Measurements from ENCODE around the gene AMPD2. TPM values are rescaled to one million over a fixed set of nuclear protein-coding genes. Genes with fewer than 3 reads are reported as not detected.

The AMPD2 gene
- total RNA-seq, 4 donors from 2014 or later, result 21.3 to 59.7 (median 39.0) TPM

- Histone ChIP-seq H3K4me3 (no peak overlapping the region), H3K27ac (peak overlapping the region in 1 of 4 donors; percentile 3), H3K9me3 (no peaks in the 10 kb centered on the region), H3K27me3 (no peaks in the 10 kb centered on the region), H3K36me3 (no peaks in the 10 kb centered on the region), H3K4me1 (peaks cover 3 to 26% (median 12%) of the 10 kb centered on the region in 4 donors)
- 47 to 69% methylated on average over 3 to 6 of the region's 6 CpGs for WGBS, 2 donors (ENCODE audit: low coverage in 1 of 2)
- in situ Hi-C loops (cut with MboI; ENCODE audit: low pct_ligation_motif_present in 1 of 4, low pct_unique_long_range_greater_than_20kb in 1 of 4, low sequenced_read_pairs in 3 of 4), result loop anchor here in 2 of 4 donors (5.0 to 10.0 kb wide), 2 partner anchors 92 to 351 kb away; partner anchors contain the start of gene AHCYL1 (in 1 of the 2)
- intact Hi-C loops (cut with DNase I; ENCODE audit: low total_unique reads), result no loop called here
- TF ChIP-seq POLR2AphosphoS5 (IDR thresholded peaks at IDR 0.05), result no peak
- TF ChIP-seq CTCF (IDR thresholded peaks at IDR 0.05), result no peak
- TF ChIP-seq POLR2A (IDR thresholded peaks at IDR 0.05), result no peak
- no peak for TF ChIP-seq EP300 (IDR thresholded peaks at IDR 0.05; ENCODE audit: low read depth)
- DNase-seq, result no peak
These were observed 14.7 kb downstream of the AMPD2 start for GRCh38 chr1:109634292-109634691.

DNA sequence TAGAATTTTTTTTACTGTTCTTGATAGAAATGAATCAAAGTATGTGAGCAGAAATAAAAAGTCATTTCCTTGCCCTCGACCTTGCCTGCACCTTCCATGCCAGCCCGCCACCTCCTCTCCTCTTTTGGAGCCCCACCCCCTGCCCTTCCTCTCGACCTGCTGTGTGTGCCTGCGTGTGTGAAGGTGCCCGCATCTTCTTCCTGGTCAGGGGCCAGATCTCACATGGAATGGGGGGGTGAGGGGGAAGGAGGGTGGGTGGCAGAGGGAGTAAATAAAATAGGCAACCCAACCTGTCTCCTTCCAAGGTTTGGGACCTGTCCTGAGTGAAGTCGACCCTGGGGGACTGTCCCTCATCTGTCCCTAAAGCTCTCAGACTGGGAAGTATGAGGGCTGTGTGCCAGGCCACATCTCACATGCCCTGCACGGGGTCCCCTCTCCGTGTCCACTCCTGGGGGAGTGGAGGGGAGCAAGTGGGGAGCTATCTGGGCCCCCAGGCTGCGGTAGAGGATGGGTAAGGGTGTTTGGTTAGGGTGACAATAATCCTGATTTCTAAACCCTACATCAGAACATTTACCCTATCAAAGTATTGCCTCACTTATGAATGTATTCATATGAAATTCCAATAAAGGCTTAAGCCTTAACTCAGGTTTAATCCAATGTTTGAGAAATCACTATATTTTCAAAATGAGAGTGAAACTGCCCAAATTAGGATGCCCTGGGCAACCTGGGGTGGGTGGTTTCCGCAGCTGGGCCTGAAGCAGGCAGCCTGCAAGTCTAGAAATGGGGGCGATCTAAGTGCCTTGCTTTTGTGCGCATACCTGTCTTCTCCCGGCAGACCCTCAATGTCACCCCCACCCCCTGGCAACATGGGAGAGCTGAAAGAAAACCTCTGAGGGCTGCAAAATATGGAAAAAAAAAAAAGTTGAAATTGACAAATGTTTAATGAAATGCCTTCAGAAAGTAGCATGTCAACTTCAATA, 15.4 kb downstream of the AMPD2 start:
- Histone ChIP-seq H3K9me3 (no peaks in the 10 kb centered on the region), H3K27ac (peak overlapping the region in 2 of 4 donors; percentile 3 to 39), H3K4me3 (no peak overlapping the region), H3K36me3 (no peaks in the 10 kb centered on the region), H3K4me1 (peaks cover 3 to 26% (median 12%) of the 10 kb centered on the region in 4 donors), H3K27me3 (no peaks in the 10 kb centered on the region)
- in situ Hi-C loops (cut with MboI; ENCODE audit: low pct_ligation_motif_present in 1 of 4, low pct_unique_long_range_greater_than_20kb in 1 of 4, low sequenced_read_pairs in 3 of 4) (loop anchor here in 2 of 4 donors (5.0 to 10.0 kb wide), 2 partner anchors 93 to 350 kb away; partner anchors contain the start of gene AHCYL1 (in 1 of the 2)), intact Hi-C loops (cut with DNase I; ENCODE audit: low total_unique reads) (no loop called here)
- TF ChIP-seq POLR2AphosphoS5 (IDR thresholded peaks at IDR 0.05) (no peak), CTCF (IDR thresholded peaks at IDR 0.05) (no peak), EP300 (IDR thresholded peaks at IDR 0.05; ENCODE audit: low read depth) (no peak), POLR2A (IDR thresholded peaks at IDR 0.05) (no peak)
- WGBS, 2 donors (ENCODE audit: low coverage in 1 of 2), result 47 to 69% methylated on average over 9 to 13 of the region's 13 CpGs
- no peak for DNase-seq

- Histone ChIP-seq H3K27ac (no peak overlapping the region), H3K36me3 (no peaks in the 10 kb centered on the region), H3K27me3 (no peaks in the 10 kb centered on the region), H3K4me1 (peaks cover 3 to 26% (median 12%) of the 10 kb centered on the region in 4 donors), H3K4me3 (no peak overlapping the region), H3K9me3 (no peaks in the 10 kb centered on the region)
- 80 to 85% methylated on average over 2 of the region's 2 CpGs for WGBS, 2 donors (ENCODE audit: low coverage in 1 of 2)
- TF ChIP-seq POLR2A (IDR thresholded peaks at IDR 0.05), result no peak
- TF ChIP-seq EP300 (IDR thresholded peaks at IDR 0.05; ENCODE audit: low read depth), result no peak
- no peak for TF ChIP-seq POLR2AphosphoS5 (IDR thresholded peaks at IDR 0.05)
- TF ChIP-seq CTCF (IDR thresholded peaks at IDR 0.05), result no peak
- intact Hi-C loops (cut with DNase I; ENCODE audit: low total_unique reads) (no loop called here), in situ Hi-C loops (cut with MboI; ENCODE audit: low pct_ligation_motif_present in 1 of 4, low pct_unique_long_range_greater_than_20kb in 1 of 4, low sequenced_read_pairs in 3 of 4) (loop anchor here in 1 of 4 donors (10.0 kb wide), 1 partner anchor 349 kb away; the partner anchor contains the start of gene AHCYL1)
- no peak for DNase-seq
These were observed 16.2 kb downstream of the AMPD2 start for GRCh38 chr1:109635862-109636200.

DNA sequence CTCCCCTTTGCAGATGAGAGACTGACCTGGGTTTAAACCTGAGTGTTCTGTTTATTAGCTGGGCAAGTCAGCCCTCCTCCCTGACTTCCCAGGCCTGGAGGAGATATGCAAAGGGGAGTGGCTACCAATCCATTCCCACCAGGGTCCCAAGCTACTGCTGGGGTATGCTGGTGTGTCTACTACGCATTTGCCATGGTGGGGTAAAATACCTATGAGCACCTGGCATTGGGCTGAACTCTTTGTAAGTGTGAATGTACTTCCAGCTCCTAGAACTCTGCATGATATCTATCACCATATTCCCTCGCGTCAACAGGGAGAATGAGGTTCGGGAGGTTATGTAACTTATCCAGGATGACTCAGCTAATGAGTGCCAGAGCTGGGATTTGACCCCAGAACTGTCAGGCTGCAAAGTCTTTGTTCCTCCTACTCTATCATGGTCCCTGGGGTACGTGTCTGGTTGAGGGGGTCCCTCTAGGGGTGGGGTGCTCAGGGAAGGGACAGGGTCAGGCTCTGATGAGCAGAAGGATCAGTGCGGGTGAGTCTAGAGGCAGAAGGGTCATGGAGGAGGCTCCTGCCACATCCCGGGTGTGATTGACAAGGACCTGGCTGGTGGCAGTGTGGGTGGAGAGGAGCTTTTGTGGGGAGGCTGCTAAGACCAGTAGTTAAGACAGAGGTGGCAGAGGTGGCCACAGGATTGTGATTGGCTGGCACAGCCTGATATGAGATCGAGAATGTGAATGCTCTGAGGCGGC, 16.7 kb downstream of the AMPD2 start:
- WGBS, 2 donors (ENCODE audit: low coverage in 1 of 2), result 69% methylated on average over 9 of the region's 9 CpGs; no CpG with 5 or more reads in 1 of the 2 donors
- peaks cover 3 to 26% (median 12%) of the 10 kb centered on the region in 4 donors for H3K4me1 ChIP-seq
- TF ChIP-seq EP300 (IDR thresholded peaks at IDR 0.05; ENCODE audit: low read depth) (no peak), POLR2A (IDR thresholded peaks at IDR 0.05) (no peak), POLR2AphosphoS5 (IDR thresholded peaks at IDR 0.05) (no peak), CTCF (IDR thresholded peaks at IDR 0.05) (no peak)
- no peak overlapping the region for H3K4me3 ChIP-seq
- no peaks in the 10 kb centered on the region for H3K36me3 ChIP-seq
- H3K27ac ChIP-seq, result no peak overlapping the region
- in situ Hi-C loops (cut with MboI; ENCODE audit: low pct_ligation_motif_present in 1 of 4, low pct_unique_long_range_greater_than_20kb in 1 of 4, low sequenced_read_pairs in 3 of 4) (loop anchor here in 1 of 4 donors (10.0 kb wide), 1 partner anchor 348 kb away; the partner anchor contains the start of gene AHCYL1), intact Hi-C loops (cut with DNase I; ENCODE audit: low total_unique reads) (no loop called here)
- H3K27me3 ChIP-seq, result no peaks in the 10 kb centered on the region
- DNase-seq, result peak; percentile 8
- no peaks in the 10 kb centered on the region for H3K9me3 ChIP-seq

Data from transverse colon (tissue), 4 donors.